Measurements from ENCODE around the gene RPS15A. TPM values are rescaled to one million over a fixed set of nuclear protein-coding genes. Genes with fewer than 3 reads are reported as not detected.

RPS15A gene
- total RNA-seq, 4 donors from 2014 or later = 1,414 to 3,144 (median 2,267) TPM

- H3K27ac ChIP-seq = peak overlapping the region; percentile 78 to 92 (median 82)
- intact Hi-C loops (cut with DNase I) = no loop called here
- H3K9me3 ChIP-seq = no peaks in the 10 kb centered on the region
- peaks cover 12 to 36% of the 10 kb centered on the region in 2 donors for H3K4me1 ChIP-seq
- no peaks in the 10 kb centered on the region for H3K27me3 ChIP-seq
- peaks cover 51% of the 10 kb centered on the region in 2 donors for H3K36me3 ChIP-seq
- peak overlapping the region; percentile 38 to 94 (median 74) for H3K4me3 ChIP-seq (replicated peaks in 1 of 3)
- TF ChIP-seq CTCF (IDR thresholded peaks at IDR 0.05) = no peak
- no peak for TF ChIP-seq POLR2A (IDR thresholded peaks at IDR 0.05)
- DNase-seq = no peak
- WGBS, 2 donors = 0 to 4% methylated on average over 5 of the region's 5 CpGs
Measured at GRCh38 chr16:18789515-18789849, 652 bp downstream of the RPS15A start.

DNA sequence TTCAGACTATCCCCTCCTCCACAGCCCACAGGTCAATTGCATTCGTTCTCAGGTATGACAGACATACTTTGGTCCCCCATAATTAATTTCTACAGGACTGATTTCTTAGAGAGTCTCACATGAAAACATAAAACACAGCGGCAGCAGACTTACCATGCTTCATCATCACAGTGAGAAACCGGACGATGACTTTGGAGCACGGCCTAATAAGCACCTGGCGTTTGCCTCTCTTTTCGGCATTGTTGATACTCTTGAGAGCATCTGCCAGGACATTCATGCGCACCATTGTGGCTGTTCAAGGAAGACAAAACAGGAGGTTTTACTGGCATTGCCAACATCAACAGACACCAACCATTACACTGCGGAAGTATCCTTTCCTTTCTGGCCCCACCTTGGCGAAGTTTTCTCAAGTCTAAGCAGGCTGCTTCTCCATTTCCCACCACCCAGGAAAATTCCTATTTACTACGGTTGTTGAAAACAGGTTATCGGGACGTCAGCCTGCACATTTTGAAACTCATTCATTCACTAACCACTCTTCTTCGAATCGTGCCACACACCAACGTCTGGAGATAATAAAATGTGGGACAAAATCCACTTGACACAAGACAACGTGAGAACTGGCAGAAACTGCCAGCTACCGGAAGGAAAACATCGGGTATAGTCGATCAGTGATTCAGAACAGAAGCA lies 1.2 kb downstream of the RPS15A start:
- no peaks in the 10 kb centered on the region for H3K27me3 ChIP-seq
- intact Hi-C loops (cut with DNase I) = no loop called here
- TF ChIP-seq CTCF (IDR thresholded peaks at IDR 0.05) (no peak), POLR2A (IDR thresholded peaks at IDR 0.05) (no peak)
- peak; percentile 11 to 36 for DNase-seq
- WGBS, 2 donors = 8 to 11% methylated on average over 20 of the region's 20 CpGs
- peak overlapping the region; percentile 78 to 92 (median 82) for H3K27ac ChIP-seq
- peak overlapping the region; percentile 38 to 94 (median 74) for H3K4me3 ChIP-seq (replicated peaks in 1 of 3)
- peaks cover 51 to 56% of the 10 kb centered on the region in 2 donors for H3K36me3 ChIP-seq
- H3K9me3 ChIP-seq = no peaks in the 10 kb centered on the region
- H3K4me1 ChIP-seq = peaks cover 12 to 36% of the 10 kb centered on the region in 2 donors

DNA sequence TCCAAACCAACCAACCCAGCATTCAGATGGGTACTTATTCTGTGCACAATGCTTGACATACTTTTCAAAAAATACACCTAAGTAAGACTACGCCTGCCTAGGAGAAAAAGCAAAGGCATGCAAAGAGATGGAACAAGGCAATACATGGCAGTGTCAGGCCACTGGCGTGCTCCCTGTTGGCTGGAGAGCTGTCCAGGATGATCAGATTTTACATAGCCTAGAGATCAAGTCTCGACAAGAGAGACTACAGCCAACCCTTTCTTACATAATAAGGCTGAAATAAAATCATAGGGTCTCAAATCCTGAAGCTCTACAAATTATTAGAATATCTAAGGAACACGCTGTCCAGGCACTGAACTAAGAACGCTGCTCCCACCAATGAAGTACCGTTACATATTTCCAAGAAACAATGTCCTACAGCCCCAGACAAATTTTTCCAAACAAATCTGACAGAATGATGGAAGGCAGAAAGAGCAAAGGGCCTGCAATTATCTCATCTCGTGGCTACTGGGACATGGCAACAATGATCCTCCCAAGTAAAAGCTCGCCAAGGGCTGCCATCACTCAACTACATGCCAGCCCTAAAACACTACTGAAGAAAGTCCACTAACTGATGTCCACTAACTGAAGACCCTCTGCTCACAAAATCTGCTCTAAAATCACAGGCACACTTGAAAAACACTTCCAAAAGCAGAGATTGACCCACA lies 5.1 kb downstream of the RPS15A start:
- no peak overlapping the region for H3K4me3 ChIP-seq (replicated peaks in 1 of 3)
- intact Hi-C loops (cut with DNase I) = no loop called here
- peaks cover 12 to 31% of the 10 kb centered on the region in 2 donors for H3K4me1 ChIP-seq

DNA sequence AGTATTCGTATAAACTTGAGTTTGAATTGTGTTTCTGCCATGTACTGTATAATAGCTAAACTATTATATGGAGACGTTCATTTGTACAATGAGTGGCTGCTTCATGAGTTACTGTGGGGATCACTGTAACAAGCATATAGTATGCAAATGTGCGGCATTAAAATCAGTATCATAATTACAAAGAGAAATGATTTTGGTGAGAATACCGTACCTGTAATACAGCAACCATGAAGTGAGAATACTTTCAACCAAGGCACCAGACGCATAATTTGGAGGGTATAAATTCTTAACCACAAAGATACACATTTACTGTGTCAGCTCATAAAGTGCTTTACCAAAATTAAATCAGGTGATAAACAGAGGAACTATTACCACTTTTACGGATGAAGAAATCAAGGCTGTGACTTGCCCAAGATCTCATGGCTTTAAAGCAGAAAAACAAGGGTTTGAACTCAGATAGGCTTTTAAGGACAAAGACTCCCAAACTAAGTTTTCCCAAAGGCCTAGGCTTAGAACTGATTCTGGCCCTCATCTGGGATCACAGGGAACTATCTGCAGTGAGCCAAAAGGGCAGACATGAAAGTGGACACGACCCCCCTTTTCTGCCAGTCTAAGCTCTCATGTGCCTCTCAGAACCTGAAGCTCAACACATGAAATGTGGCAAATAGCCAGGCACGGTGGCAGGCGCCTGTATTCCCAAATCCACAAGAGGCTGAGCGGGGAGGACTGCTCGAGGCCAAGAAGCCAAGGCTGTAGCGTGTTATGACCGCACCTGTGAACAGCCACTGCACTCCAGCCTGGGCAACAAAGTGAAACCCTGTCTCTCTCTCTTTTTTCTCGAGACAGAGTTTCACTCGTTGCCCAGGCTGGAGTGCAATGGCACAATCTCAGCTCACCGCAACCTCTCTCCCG lies 6.4 kb downstream of the RPS15A start:
- intact Hi-C loops (cut with DNase I) = no loop called here
- no peaks in the 10 kb centered on the region for H3K27me3 ChIP-seq
- TF ChIP-seq POLR2A (IDR thresholded peaks at IDR 0.05) (no peak), CTCF (IDR thresholded peaks at IDR 0.05) (no peak)
- H3K4me3 ChIP-seq (replicated peaks in 1 of 3) = no peak overlapping the region
- peaks cover 5 to 27% of the 10 kb centered on the region in 2 donors for H3K4me1 ChIP-seq
- H3K27ac ChIP-seq = no peak overlapping the region
- H3K9me3 ChIP-seq = no peaks in the 10 kb centered on the region
- 87% methylated on average over 15 to 16 of the region's 17 CpGs for WGBS, 2 donors
- no peak for DNase-seq
- peaks cover 51 to 58% of the 10 kb centered on the region in 2 donors for H3K36me3 ChIP-seq

More for the DNA sequence above, 5.1 kb downstream of the RPS15A start:
- no peak overlapping the region for H3K27ac ChIP-seq
- no peaks in the 10 kb centered on the region for H3K9me3 ChIP-seq
- DNase-seq = no peak
- TF ChIP-seq CTCF (IDR thresholded peaks at IDR 0.05) (no peak), POLR2A (IDR thresholded peaks at IDR 0.05) (no peak)
- H3K36me3 ChIP-seq = peaks cover 51 to 58% of the 10 kb centered on the region in 2 donors
- no peaks in the 10 kb centered on the region for H3K27me3 ChIP-seq
- WGBS, 2 donors = 81% methylated on average over 8 of the region's 8 CpGs

All from thyroid gland (tissue), 4 donors.